Activated T-helper 1 cell treated with anti-CD3 and anti-CD28 coated beads, Interleukin-12 subunit alpha, Interleukin-12 subunit beta, Interleukin-2, Interleukin-4 antibody, amounts not matched to agents 30 ng/mL and 10 ng/mL and 1 ng/mL, durations not matched to agents 14 hours and 24 hours and 36 hours (primary cell): Measurements from ENCODE around the gene ARR3. TPM values are rescaled to one million over a fixed set of nuclear protein-coding genes. Genes with fewer than 3 reads are reported as not detected.
"Not testable (repeated sequence)": the region's sequence is repeated elsewhere in the genome, so short reads cannot be mapped to it uniquely, and the experiment has no call there.

Experiments used
- DNase-seq: peaks from one replicate; pipeline ENCODE4 v3.0.0; 2021; ENCODE audit warnings: low spot score
- H3K27ac Mint-ChIP-seq: one replicate; pipeline ENCODE4 v1.8.0; 2021; ENCODE audit warnings: mild to moderate bottlenecking, mixed read lengths
- H3K27me3 Mint-ChIP-seq: one replicate; pipeline ENCODE4 v1.8.0; 2022; ENCODE audit warnings: mild to moderate bottlenecking, moderate library complexity, mixed read lengths; ENCODE audit not compliant: insufficient read depth
- H3K36me3 Mint-ChIP-seq: one replicate; pipeline ENCODE4 v1.8.0; 2021; ENCODE audit warnings: low read depth, mixed read lengths
- H3K4me1 Mint-ChIP-seq: one replicate; pipeline ENCODE4 v1.8.0; 2021; ENCODE audit warnings: low read depth, mixed read lengths
- H3K4me3 Mint-ChIP-seq: one replicate; pipeline ENCODE4 v1.8.0; 2021; ENCODE audit warnings: mild to moderate bottlenecking, moderate library complexity, mixed read lengths
- H3K9me3 Mint-ChIP-seq: one replicate; pipeline ENCODE4 v1.8.0; 2021; ENCODE audit warnings: mixed read lengths
- intact Hi-C: fragments of 100-400 bp; cut with micrococcal nuclease; formaldehyde crosslinking; loops from one replicate; pipeline ENCODE4 v1.15.1; 2024
- total RNA-seq: library from RNA; stranded (reverse); gene quantifications from 2 replicates; pipeline ENCODE4 v1.2.3, GENCODE V29; 2022

Gene ARR3
- total RNA-seq, 1 donor from 2014 or later = not detected

DNA sequence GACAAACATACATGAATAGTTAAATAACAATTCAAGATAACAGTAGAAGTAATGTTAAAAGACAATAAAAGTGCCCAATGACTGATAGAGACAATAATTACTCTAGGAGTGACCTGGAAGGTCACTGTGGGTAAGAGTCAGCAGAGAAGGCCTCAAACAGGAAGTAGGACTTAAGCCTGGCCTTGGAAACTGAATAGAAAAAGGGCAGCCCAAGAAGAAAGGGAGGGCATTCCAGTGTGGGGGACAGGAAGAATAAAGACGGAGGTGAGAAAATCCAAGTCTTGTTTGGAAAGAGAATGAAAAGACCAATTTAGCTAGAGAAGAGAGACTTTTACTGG is 14.1 kb upstream of the ARR3 start:
- intact Hi-C loops = no loop called here

DNA sequence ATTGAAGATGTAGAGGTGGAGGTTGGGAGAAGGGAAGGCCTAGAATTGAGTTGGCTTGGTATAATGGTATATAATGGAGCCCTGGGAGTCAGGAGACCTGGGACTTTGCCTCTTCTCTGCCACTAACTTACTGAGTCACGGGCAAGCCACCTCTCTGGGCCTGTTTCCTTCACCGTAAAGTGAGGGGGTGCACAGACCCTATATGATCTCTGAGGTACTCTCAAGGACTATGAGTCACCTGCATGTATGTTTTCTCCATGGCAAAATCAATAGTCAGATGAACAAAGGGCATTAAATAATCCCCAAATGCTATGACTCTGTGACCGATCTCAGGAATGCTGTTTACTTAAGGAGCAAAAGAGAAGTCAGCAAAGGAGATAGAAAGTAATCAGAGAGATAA is 13.2 kb upstream of the ARR3 start:
- no peak for DNase-seq
- intact Hi-C loops = no loop called here
- Mint-ChIP-seq H3K27ac (no peak overlapping the region), H3K9me3 (no peaks in the 10 kb centered on the region), H3K36me3 (no peaks in the 10 kb centered on the region), H3K27me3 (no peaks in the 10 kb centered on the region), H3K4me3 (no peak overlapping the region), H3K4me1 (peaks cover 13% of the 10 kb centered on the region)

More for the DNA sequence above, 14.1 kb upstream of the ARR3 start:
- Mint-ChIP-seq H3K4me1 (peaks cover 13% of the 10 kb centered on the region), H3K4me3 (no peak overlapping the region), H3K27ac (no peak overlapping the region), H3K9me3 (no peaks in the 10 kb centered on the region), H3K27me3 (no peaks in the 10 kb centered on the region), H3K36me3 (no peaks in the 10 kb centered on the region)
- no peak for DNase-seq

DNA sequence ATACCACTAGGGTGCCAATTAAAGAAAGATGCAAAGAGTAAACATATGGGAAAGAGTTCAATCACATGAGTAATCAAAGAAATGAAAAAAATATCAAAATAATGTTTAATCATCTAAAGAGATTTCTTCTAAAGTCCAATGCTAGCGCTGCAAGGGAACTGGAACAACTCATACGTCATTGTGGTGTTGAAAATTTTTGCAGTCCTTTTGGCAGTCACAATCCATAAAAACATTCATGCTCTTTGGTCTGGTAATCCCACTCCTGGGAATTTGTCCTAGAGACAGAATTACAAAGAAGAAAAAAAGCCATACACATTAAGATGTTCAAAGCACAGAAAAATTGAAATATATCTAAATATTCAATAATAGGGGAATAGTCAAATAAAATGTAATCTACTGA is 12.7 kb upstream of the ARR3 start:
- Mint-ChIP-seq H3K27ac (no peak overlapping the region), H3K9me3 (no peaks in the 10 kb centered on the region), H3K36me3 (no peaks in the 10 kb centered on the region), H3K27me3 (no peaks in the 10 kb centered on the region), H3K4me1 (peaks cover 13% of the 10 kb centered on the region), H3K4me3 (no peak overlapping the region)
- no peak for DNase-seq
- intact Hi-C loops = no loop called here

DNA sequence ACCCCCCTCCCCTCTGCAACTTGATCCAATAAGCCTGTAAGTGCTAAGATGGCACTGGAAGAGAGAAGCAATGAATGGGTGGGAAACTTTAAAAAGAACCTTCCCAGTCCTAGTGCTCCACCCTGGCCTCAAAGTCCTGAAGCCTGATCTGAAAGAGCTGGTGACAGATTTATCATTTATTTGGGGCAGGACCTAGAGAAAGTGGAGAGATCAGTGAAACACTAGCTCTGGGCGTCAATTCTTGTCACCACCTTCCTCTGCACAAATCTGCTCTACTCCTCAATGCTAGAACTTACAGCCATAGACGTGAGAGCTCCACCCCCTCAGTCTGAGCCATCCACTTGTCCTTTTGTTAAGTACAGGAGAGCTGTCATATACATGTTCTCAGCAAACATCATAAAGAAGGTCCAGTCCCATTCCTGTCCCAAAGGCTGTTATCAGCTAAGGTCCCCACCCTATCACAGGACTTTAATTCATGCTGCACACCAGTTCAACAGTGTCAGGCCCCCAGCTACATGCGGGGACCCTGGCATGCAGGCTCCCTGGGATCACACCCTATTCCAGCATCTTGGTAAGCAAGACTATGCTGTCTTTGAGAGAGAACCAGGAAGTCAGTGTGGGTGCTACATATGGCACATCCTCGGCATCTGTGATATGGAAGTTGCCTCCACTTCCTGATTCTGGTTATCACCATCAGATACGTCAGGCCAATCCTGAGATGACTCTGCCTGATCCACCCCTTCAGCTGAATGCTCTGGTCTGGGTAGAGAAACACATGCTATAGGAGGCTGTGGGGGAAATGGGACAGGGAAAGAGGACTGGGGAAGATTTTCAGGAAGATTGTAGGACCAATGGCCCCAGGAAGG is 10.5 kb upstream of the ARR3 start:
- peaks cover 13% of the 10 kb centered on the region for H3K4me1 Mint-ChIP-seq

DNA sequence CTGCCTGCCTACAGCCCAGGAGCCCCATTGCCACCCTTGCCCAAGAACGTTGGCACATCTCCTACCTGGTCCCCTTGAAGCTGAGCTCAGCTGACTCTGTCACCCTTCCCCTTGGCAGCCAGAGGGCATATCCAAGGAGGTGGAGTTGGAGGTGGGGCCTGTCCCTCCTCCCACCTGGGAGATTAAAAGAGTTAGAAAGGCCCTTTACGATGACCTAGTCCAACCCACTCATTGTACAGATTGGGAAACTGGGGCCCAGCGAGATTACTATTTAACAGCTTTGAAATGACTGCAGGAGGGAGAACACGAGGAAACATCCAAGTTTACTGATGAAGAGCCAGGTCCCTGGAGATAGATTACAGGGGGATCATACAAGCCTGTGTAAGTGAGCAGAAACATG is 8.0 kb upstream of the ARR3 start, which contains the start of gene P2RY4:
Gene P2RY4 (minus strand): TSS at position 101 of the 400 bp plus-strand sequence. CDS start 580 bp downstream, outside the sequence.
- Mint-ChIP-seq H3K4me1 (no peaks in the 10 kb centered on the region), H3K9me3 (no peaks in the 10 kb centered on the region), H3K27ac (no peak within 1 kb of the TSS), H3K4me3 (no peak within 1 kb of the TSS), H3K27me3 (no peaks in the 10 kb centered on the region), H3K36me3 (no peaks in the 10 kb centered on the region)
- intact Hi-C loops = no loop called here
- DNase-seq = no peak

More for the DNA sequence above, 10.5 kb upstream of the ARR3 start:
- H3K27ac Mint-ChIP-seq = no peak overlapping the region
- no peaks in the 10 kb centered on the region for H3K9me3 Mint-ChIP-seq
- intact Hi-C loops = no loop called here
- H3K27me3 Mint-ChIP-seq = no peaks in the 10 kb centered on the region
- H3K4me3 Mint-ChIP-seq = no peak overlapping the region
- H3K36me3 Mint-ChIP-seq = no peaks in the 10 kb centered on the region
- no peak for DNase-seq

DNA sequence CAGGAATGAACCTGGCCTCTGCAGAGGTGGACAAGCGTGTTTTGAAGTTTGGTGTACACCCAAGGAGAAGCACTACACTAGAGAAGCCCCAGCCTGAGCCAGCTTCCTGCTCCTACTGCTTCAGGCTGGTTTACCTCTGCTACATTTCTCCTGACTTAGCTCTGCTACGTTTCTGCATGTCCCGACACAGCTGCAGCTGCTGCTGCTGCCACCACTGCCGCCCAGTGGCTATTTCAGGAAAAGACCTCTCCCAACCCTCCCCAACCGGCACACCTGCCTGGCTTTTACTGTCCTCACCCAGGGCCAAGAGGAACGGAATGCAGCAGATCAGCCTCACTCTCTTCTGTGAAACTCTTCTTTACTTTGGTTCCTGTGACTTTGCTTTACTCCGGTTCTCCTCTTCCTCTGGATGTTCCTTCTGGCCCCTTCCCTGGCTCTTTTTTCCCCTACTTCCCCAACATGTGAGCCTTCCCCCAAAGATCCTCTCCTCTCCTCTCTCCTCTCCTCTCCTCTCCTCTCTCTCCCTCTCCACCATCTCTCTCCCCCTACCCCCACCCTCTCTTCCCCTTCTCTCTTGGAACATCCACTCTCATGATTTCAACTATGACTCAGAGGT is 5.1 kb upstream of the ARR3 start:
- Mint-ChIP-seq H3K4me1 (no peaks in the 10 kb centered on the region), H3K36me3 (no peaks in the 10 kb centered on the region), H3K27ac (no peak overlapping the region), H3K9me3 (no peaks in the 10 kb centered on the region), H3K4me3 (no peak overlapping the region), H3K27me3 (no peaks in the 10 kb centered on the region)
- intact Hi-C loops = loop anchor here (1.0 kb wide), 1 partner anchor 66 kb away; no protein-coding TSS in a partner anchor
- peak; percentile 2 for DNase-seq

DNA sequence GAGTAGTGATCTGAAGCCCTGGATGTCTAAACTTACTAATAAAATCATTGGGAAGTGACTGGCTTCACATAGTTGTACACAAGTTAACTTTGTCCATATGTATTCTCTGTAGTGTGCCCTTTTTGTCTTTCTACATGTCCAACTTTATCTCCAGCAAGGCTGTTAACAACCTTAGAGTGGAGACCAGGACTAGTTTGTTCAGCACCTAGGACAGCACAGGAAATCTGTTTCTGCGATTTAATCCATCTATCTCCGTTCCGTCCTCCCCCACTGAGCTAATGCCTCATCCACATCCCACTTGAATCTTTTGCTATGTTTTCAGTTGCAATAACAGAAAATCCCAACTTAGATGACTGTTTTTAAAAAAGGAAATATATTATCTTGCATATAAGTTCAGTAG is 3.4 kb upstream of the ARR3 start:
- Mint-ChIP-seq H3K9me3 (no peaks in the 10 kb centered on the region), H3K36me3 (no peaks in the 10 kb centered on the region), H3K27me3 (no peaks in the 10 kb centered on the region), H3K4me3 (no peak overlapping the region), H3K27ac (no peak overlapping the region), H3K4me1 (no peaks in the 10 kb centered on the region)
- no peak for DNase-seq
- intact Hi-C loops = no loop called here

DNA sequence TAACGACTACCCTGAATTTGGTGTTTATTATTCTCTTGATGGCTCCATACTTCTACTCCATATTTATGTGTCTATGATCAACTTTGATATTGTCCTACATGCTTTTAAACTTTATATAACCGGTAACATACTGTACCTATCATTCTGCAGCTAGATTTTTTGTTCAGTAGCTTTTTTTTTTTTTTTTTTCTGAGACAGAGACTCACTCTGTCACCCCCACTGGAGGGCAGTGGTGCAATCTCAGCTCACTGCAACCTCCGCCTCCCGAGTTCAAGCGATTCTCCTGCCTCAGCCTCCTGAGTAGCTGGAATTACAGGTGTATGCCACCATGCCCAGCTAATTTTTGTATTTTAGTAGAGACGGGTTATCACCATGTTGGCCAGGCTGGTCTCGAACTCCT is 5.9 kb downstream of the ARR3 start:
- H3K4me1 Mint-ChIP-seq, H3K27me3 Mint-ChIP-seq, DNase-seq, H3K4me3 Mint-ChIP-seq, H3K36me3 Mint-ChIP-seq, H3K27ac Mint-ChIP-seq, H3K9me3 Mint-ChIP-seq, intact Hi-C loops: not testable (repeated sequence)

DNA sequence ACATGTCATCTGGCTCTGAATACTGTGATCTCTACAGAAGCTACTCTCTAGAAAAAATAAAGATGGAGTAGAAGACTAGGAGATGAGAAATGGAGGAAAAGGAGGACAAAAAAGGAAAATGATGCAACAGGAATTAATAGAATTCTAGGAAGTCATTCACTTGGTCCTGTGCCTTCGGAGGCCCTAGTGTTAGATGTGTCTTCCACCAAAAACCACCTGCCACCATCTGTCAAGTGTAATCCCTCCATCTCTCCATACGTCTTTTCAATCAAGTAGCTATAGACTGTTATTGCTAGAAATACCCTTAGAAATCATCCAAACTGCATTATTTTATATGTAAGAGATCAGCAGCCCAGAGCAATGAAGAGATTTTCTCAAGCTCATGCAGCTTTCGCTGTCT is 10.9 kb downstream of the ARR3 start:
- intact Hi-C loops = no loop called here
- Mint-ChIP-seq H3K36me3 (peaks cover 3% of the 10 kb centered on the region), H3K4me1 (no peaks in the 10 kb centered on the region), H3K27me3 (no peaks in the 10 kb centered on the region), H3K27ac (no peak overlapping the region), H3K4me3 (no peak overlapping the region), H3K9me3 (no peaks in the 10 kb centered on the region)
- no peak for DNase-seq

DNA sequence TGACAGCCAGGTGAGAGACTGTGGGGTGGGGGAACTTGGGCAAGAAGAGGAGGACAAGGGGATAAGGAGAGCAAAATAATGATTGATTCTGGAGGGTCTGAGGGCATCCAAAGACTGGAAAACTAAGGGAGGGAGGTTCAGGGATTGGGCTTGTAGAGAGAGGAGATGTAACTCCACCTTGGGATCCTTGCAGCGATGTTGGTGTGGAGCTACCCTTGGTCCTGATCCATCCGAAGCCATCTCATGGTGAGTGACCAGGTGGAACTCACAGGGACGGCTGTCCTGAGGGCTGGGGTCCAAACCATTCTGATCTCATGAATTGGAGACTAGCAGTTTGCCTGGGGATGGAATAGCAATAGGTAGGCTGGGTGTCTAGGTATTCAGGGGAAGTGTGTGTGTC is 12.4 kb downstream of the ARR3 start:
- Mint-ChIP-seq H3K4me1 (no peaks in the 10 kb centered on the region), H3K9me3 (no peaks in the 10 kb centered on the region)

DNA sequence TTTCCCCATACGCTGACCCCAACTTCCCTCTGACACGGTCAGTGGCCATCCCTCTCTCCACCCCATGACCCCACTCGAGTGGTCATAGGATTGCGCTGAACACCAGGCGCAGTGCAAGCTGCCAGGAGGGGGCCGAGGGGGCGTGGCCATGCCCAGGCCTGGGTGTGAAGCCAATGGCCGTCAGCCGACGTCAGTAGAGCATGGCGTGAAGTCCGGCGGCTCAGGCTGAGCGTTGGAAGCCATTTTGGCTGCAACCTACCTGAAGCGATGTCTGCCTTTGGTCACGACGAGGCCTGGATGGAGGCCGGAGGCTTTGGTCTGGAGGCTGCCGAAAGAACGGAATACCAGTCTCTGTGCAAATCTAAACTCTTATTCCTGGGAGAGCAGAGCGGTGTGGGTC is 13.8 kb downstream of the ARR3 start, which contains the start of gene RAB41:
Gene RAB41 (plus strand): TSS at position 222 of the 400 bp plus-strand sequence. CDS start 46 bp downstream, at position 268.
- Mint-ChIP-seq H3K4me1 (no peaks in the 10 kb centered on the region), H3K4me3 (no peak within 1 kb of the TSS), H3K27ac (no peak within 1 kb of the TSS), H3K9me3 (no peaks in the 10 kb centered on the region), H3K36me3 (peaks cover 15% of the 10 kb centered on the region), H3K27me3 (no peaks in the 10 kb centered on the region)
- intact Hi-C loops = no loop called here
- no peak for DNase-seq

More for the DNA sequence above, 12.4 kb downstream of the ARR3 start:
- intact Hi-C loops = no loop called here
- no peak overlapping the region for H3K4me3 Mint-ChIP-seq
- peaks cover 7% of the 10 kb centered on the region for H3K36me3 Mint-ChIP-seq
- H3K27me3 Mint-ChIP-seq = no peaks in the 10 kb centered on the region
- no peak overlapping the region for H3K27ac Mint-ChIP-seq
- DNase-seq = no peak

DNA sequence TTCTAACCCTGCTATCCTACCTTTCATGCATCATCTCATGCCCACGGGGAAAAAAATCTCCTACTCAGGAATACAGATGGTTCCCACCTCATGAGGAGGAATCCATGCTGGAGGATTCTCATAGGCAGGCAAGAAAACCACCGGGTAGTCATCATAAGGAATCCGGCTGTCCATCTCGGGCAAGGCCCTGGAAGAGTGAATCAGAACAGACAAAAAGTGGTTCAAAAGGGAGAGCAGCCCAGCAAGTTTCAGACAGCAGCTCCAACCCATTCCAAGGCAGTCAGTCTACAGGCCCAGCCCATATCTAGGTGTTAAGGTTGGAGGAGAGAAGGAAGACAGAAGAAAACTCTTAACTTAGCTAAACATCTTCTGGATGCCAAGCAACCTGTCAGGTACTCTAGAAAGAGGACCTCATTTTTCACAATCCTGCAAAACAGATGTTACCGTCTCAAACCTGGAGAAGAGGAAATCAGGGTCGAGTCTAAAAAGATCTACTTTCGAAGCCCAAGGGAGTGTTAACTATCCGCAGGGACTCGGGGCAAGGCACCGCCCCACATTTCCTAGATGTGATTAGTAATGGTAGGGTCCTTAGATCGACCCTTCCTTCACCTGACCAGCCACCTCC is 21.1 kb downstream of the ARR3 start:
- peaks cover 18% of the 10 kb centered on the region for H3K36me3 Mint-ChIP-seq
- peaks cover 19% of the 10 kb centered on the region for H3K4me1 Mint-ChIP-seq
- H3K27ac Mint-ChIP-seq = peak overlapping the region; percentile 72
- H3K9me3 Mint-ChIP-seq = no peaks in the 10 kb centered on the region
- DNase-seq = no peak
- intact Hi-C loops = no loop called here
- H3K4me3 Mint-ChIP-seq = peak overlapping the region; percentile 92
- no peaks in the 10 kb centered on the region for H3K27me3 Mint-ChIP-seq
